ENCODE results near the gene CTTNBP2.
"Not testable (repeated sequence)": the region's sequence is repeated elsewhere in the genome, so short reads cannot be mapped to it uniquely, and the experiment has no call there.

The CTTNBP2 gene

GRCh38 chr7:117715784-117716445 lies 157.3 kb downstream of the CTTNBP2 start:
- H3K4me3 ChIP-seq (ENCODE audit: low read depth, low read length): no peak overlapping the region
- TF ChIP-seq, protein P1, sequence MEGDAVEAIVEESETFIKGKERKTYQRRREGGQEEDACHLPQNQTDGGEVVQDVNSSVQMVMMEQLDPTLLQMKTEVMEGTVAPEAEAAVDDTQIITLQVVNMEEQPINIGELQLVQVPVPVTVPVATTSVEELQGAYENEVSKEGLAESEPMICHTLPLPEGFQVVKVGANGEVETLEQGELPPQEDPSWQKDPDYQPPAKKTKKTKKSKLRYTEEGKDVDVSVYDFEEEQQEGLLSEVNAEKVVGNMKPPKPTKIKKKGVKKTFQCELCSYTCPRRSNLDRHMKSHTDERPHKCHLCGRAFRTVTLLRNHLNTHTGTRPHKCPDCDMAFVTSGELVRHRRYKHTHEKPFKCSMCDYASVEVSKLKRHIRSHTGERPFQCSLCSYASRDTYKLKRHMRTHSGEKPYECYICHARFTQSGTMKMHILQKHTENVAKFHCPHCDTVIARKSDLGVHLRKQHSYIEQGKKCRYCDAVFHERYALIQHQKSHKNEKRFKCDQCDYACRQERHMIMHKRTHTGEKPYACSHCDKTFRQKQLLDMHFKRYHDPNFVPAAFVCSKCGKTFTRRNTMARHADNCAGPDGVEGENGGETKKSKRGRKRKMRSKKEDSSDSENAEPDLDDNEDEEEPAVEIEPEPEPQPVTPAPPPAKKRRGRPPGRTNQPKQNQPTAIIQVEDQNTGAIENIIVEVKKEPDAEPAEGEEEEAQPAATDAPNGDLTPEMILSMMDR (IDR thresholded peaks at IDR 0.05; ENCODE audit: low read depth, low read length): peak; percentile 38; the same call in 1 of the 2 replicates

DNA sequence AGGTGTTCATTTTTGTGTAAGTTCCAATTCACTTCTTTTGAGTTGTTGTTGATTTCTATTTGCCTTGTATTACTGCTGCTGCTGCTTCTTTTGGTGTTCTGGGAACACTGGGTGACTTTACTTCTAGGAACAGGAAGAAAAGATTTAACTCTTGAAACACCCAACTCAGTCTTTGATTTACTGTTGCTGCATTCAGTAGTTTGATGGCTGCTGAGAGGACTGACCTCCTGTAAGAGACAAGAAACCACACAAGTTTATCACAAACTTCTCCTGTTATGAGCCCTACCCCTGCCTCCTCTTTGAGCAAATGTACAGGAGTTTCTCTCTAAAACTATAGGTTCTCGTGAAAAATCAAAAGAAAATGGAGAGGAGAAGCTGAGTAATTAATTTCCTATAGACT lies 161.7 kb downstream of the CTTNBP2 start:
- no peak overlapping the region for H3K4me3 ChIP-seq (ENCODE audit: low read depth, low read length)
- TF ChIP-seq, protein P1 (IDR thresholded peaks at IDR 0.05; ENCODE audit: low read depth, low read length): no peak

DNA sequence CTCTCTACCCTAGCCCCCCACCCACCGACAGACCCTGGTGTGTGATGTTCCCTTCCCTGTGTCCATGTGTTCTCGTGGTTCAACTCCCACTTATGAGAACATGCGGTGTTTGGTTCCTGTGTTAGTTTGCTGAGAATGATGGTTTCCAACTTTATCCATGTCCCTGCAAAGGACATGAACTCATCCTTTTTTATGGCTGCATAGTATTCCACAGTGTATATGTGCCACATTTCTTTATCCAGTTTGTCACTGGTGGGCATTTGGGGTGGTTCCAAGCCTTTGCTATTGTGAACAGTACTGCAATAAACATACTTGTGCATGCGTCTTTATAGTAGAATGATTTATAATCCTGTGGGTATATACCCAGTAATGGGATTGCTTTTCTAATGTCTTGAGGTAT lies 165.1 kb downstream of the CTTNBP2 start:
- H3K4me3 ChIP-seq (ENCODE audit: low read depth, low read length): not testable (repeated sequence)

DNA sequence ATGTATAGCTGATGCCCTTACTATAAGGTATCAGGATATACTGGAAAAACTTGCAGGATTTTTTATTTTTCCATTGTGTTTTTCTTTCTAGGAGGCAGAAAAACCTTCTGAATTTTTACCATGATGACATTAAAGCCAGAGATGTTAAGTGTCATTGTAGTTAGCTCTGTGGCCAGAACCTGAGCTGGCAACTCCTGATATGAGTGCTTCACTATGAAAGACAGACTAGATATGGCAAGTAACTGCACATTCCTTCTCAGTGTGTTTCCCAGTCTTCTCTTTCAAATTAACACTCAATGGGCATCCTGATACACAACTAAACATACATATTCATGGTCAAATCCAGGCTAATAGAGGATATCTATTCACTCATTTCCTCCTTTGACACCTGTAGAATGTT lies 166.2 kb downstream of the CTTNBP2 start:
- TF ChIP-seq, protein P1 (IDR thresholded peaks at IDR 0.05; ENCODE audit: low read depth, low read length): no peak
- no peak overlapping the region for H3K4me3 ChIP-seq (ENCODE audit: low read depth, low read length)

DNA sequence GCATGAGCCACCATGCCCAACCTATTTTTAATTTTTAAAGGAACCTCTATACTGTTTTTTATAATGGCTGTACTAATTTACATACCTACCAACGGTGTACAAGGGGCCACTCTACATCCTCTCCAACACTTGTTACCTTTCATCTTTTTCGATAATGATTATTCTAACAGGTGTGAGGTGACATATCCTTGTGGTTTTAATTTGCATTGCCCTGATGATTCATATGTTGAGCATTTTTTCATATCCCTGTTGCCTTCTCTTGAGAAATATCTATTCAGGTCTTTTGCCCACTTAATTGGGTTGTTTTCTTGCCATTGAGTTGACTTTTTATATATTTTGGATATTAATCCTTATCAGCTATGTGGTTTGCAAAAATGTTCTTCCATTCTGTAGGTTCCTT lies 167.0 kb downstream of the CTTNBP2 start:
- H3K4me3 ChIP-seq (ENCODE audit: low read depth, low read length): no peak overlapping the region
- TF ChIP-seq, protein P1 (IDR thresholded peaks at IDR 0.05; ENCODE audit: low read depth, low read length): no peak

- TF ChIP-seq, protein P1 (IDR thresholded peaks at IDR 0.05; ENCODE audit: low read depth, low read length): no peak
- no peak overlapping the region for H3K4me3 ChIP-seq (ENCODE audit: low read depth, low read length)
Observed at GRCh38 chr7:117705630-117706029, 167.6 kb downstream of the CTTNBP2 start.

- no peak overlapping the region for H3K4me3 ChIP-seq (ENCODE audit: low read depth, low read length)
- TF ChIP-seq, protein P1 (IDR thresholded peaks at IDR 0.05; ENCODE audit: low read depth, low read length): no peak
Observed at GRCh38 chr7:117704063-117704462, 169.2 kb downstream of the CTTNBP2 start.

DNA sequence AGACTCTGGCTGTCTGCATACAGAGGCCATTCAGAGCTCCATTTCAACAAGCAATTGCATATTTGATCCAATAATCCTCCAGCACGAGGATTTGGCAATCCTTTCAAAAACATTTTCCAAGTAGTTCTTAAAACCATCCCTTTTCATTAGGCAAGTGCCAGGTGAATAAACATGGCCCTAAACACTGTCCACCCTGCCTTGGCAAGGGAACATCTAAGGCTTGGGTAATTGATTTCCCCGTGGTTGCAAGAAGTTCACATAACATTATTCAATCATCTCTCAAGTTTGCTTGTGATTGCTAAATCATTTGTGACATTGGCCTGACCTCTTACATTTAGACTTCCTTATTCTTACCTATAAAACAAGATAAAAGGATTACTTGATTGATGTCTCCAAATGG lies 175.2 kb downstream of the CTTNBP2 start:
- no peak overlapping the region for H3K4me3 ChIP-seq (ENCODE audit: low read depth, low read length)
- TF ChIP-seq, protein P1 (IDR thresholded peaks at IDR 0.05; ENCODE audit: low read depth, low read length): no peak
